Activated CD8-positive, alpha-beta memory T cell treated with anti-CD3 and anti-CD28 coated beads, Interleukin-2, amount 10 ng/mL, durations not matched to agents 7 days and 5 days (primary cell): ENCODE data around the gene WWC2. TPM values are rescaled to one million over a fixed set of nuclear protein-coding genes. Genes with fewer than 3 reads are reported as not detected.

Source experiments
- ATAC-seq: fragments of 150-1000 bp; cut with Tn5 transposase; one replicate; pipeline ENCODE4 v1.10.0; 2021; ENCODE audit warnings: moderate library complexity
- CTCF ChIA-PET: fragments of 350-600 bp; sonication (Branson Sonifier 250); formaldehyde crosslinking; loops from one replicate; lab custom pipeline; 2021; ENCODE audit warnings: antibody characterized with exemption; lab: Charles Lee
- DNase-seq: peaks from one replicate; pipeline ENCODE4 v3.0.0-alpha.2; 2020
- H3K27ac Mint-ChIP-seq: one replicate; pipeline ENCODE4 v1.8.0; 2021; ENCODE audit warnings: mild to moderate bottlenecking, mixed read lengths
- H3K27me3 Mint-ChIP-seq: one replicate; pipeline ENCODE4 v1.8.0; 2021; ENCODE audit warnings: mixed read lengths
- H3K36me3 Mint-ChIP-seq: one replicate; pipeline ENCODE4 v1.8.0; 2021; ENCODE audit warnings: mild to moderate bottlenecking, mixed read lengths
- H3K4me1 Mint-ChIP-seq: one replicate; pipeline ENCODE4 v1.8.0; 2021; ENCODE audit warnings: mixed read lengths
- H3K4me3 Mint-ChIP-seq: one replicate; pipeline ENCODE4 v1.8.0; 2021; ENCODE audit warnings: mild to moderate bottlenecking, moderate library complexity, mixed read lengths
- H3K9me3 Mint-ChIP-seq: one replicate; pipeline ENCODE4 v1.8.0; 2022; ENCODE audit warnings: low read depth, mixed read lengths
- total RNA-seq, 2 experiments: library from RNA; stranded (reverse); gene quantifications; one replicate each; pipeline ENCODE4 v1.2.3, GENCODE V29; 2021

WWC2 gene
- total RNA-seq, 2 experiments from 2014 or later = 0.05 to 0.20 TPM

- Mint-ChIP-seq H3K36me3 (no peaks in the 10 kb centered on the region), H3K4me3 (no peak overlapping the region), H3K27ac (no peak overlapping the region), H3K27me3 (peaks cover 11% of the 10 kb centered on the region), H3K9me3 (no peaks in the 10 kb centered on the region), H3K4me1 (peaks cover 6% of the 10 kb centered on the region)
- DNase-seq (no peak), ATAC-seq (no peak)
- CTCF ChIA-PET = no interaction called here
Observed at GRCh38 chr4:183333983-183334382, 234.9 kb downstream of the WWC2 start.

- peak; percentile 33 for ATAC-seq
- CTCF ChIA-PET = interaction anchor here (1.3 kb wide), 1 partner anchor 72 kb away, joined by 3 read pairs; no protein-coding TSS in a partner anchor
- peak; percentile 36 for DNase-seq
- Mint-ChIP-seq H3K27me3 (peaks cover 20% of the 10 kb centered on the region), H3K4me1 (peaks cover 6% of the 10 kb centered on the region), H3K36me3 (no peaks in the 10 kb centered on the region), H3K27ac (no peak overlapping the region), H3K9me3 (no peaks in the 10 kb centered on the region), H3K4me3 (no peak overlapping the region)
Observed at GRCh38 chr4:183335369-183335940, 236.4 kb downstream of the WWC2 start.

DNA sequence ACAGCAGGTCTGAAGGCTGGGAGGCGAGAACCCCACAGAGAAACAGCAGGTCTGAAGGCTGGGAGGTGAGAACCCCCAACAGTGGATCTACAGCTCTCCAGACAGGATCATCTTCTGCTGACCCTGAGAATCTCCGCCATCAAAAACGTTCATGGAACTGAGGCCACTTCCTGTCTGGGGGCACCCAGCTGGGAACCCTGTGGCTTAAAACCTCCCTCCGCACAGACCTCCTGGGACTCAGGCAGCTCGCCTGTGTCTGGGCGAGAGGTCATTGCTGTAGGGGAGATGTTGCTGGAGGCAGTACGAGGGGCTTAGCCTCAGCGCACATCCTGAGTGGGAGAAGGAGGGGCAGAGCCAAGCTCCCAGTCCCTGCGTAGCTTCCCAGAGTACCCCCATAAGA, 238.3 kb downstream of the WWC2 start:
- H3K36me3 Mint-ChIP-seq = no peaks in the 10 kb centered on the region
- no peaks in the 10 kb centered on the region for H3K9me3 Mint-ChIP-seq
- DNase-seq = peak; percentile 12
- H3K27me3 Mint-ChIP-seq = peaks cover 25% of the 10 kb centered on the region
- ATAC-seq = no peak
- H3K27ac Mint-ChIP-seq = no peak overlapping the region
- CTCF ChIA-PET = no interaction called here
- no peak overlapping the region for H3K4me3 Mint-ChIP-seq
- peaks cover 6% of the 10 kb centered on the region for H3K4me1 Mint-ChIP-seq

- peaks cover 24% of the 10 kb centered on the region for H3K27me3 Mint-ChIP-seq
- H3K9me3 Mint-ChIP-seq = no peaks in the 10 kb centered on the region
- H3K27ac Mint-ChIP-seq = no peak overlapping the region
- CTCF ChIA-PET = no interaction called here
- ATAC-seq (no peak), DNase-seq (no peak)
- H3K4me1 Mint-ChIP-seq = peaks cover 6% of the 10 kb centered on the region
- H3K4me3 Mint-ChIP-seq = no peak overlapping the region
- no peaks in the 10 kb centered on the region for H3K36me3 Mint-ChIP-seq
Observed at GRCh38 chr4:183337833-183338232, 238.8 kb downstream of the WWC2 start.

- Mint-ChIP-seq H3K9me3 (no peaks in the 10 kb centered on the region), H3K36me3 (no peaks in the 10 kb centered on the region), H3K4me1 (no peaks in the 10 kb centered on the region), H3K27ac (no peak overlapping the region), H3K27me3 (peaks cover 19% of the 10 kb centered on the region), H3K4me3 (no peak overlapping the region)
- CTCF ChIA-PET = no interaction called here
- ATAC-seq (peak; percentile 36), DNase-seq (no peak)
Observed at GRCh38 chr4:183342541-183343533, 243.8 kb downstream of the WWC2 start.

DNA sequence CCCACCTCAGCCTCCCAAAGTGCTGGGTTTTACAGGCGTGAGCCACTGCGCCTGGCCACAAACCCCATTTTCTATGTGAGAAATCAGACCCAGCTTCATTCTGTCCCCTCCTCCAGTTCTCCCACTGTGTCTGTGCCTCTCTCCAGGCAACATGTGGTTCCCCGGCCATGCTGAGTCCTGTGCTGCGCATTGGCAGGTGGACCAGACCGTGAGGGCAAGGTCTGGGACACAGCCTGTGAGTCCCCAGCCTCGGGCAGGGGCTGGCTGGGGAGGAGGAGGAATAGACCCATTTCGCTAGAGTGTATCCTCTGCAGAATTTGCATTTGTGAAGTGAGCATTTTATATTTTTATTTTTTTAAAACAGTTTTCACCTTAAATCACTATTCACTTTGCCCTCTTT, 244.7 kb downstream of the WWC2 start:
- Mint-ChIP-seq H3K27me3 (peaks cover 19% of the 10 kb centered on the region), H3K36me3 (no peaks in the 10 kb centered on the region), H3K27ac (no peak overlapping the region), H3K9me3 (no peaks in the 10 kb centered on the region), H3K4me1 (peaks cover 3% of the 10 kb centered on the region), H3K4me3 (no peak overlapping the region)
- no peak for ATAC-seq
- CTCF ChIA-PET = interaction anchor here (0.6 kb wide), 1 partner anchor 9 kb away, joined by 3 read pairs; no protein-coding TSS in a partner anchor
- DNase-seq = no peak

DNA sequence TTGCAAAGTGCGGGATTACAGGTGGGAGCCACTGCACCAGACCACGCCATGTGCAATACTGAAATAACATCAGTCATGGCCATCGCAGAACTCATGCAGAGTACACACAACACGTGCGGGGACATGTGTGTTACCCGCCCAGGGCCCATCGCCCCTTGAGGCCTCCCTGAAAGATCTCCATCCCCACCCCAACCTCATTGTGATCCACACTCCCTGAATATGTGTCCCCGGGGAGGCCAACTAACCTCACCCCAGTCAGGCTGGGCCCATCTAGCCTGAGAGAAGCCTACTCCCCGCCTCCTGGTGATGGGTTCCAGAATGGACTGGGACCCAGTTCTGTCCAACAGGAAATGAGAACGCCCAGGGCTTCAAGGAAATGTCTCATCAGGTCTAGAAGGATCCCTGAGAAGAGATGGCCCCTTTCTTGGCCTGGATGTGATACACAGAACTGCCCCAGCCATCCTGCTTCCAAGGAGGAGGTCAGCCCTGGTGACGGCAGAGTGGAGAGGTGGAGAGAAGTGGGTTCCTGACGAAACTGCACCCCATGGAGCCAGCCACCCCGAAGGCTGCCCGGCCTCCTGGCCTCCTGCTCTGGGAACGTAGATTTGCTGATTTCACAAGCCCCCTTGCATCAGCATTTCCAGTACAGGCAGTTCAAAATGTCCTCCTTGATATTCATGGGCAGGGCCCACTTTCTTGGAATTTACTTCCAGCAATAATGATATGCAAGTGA, 245.6 kb downstream of the WWC2 start:
- H3K27ac Mint-ChIP-seq = no peak overlapping the region
- CTCF ChIA-PET = no interaction called here
- peaks cover 13% of the 10 kb centered on the region for H3K4me1 Mint-ChIP-seq
- no peaks in the 10 kb centered on the region for H3K9me3 Mint-ChIP-seq
- H3K27me3 Mint-ChIP-seq = peaks cover 13% of the 10 kb centered on the region
- H3K36me3 Mint-ChIP-seq = no peaks in the 10 kb centered on the region
- no peak for ATAC-seq
- no peak overlapping the region for H3K4me3 Mint-ChIP-seq
- DNase-seq = no peak

DNA sequence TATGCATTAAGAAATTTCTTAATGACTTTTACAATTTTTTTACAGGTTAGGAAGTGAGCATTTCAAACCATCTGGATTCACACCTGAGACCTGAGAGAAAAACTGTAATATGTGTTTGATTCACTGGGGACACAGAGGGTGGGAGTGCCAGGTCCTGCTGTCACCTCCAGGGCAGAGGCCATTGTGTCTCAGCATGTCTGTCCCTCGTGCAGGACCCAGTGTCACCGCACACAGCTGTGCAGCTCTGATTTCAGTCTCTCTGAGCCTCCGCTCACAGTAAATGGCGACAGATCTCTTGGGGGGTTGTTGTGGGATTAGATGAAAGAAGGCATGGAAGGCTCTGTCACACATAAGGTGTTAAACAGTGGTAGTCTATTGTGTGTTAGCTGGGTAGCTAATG, 246.2 kb downstream of the WWC2 start:
- CTCF ChIA-PET = no interaction called here
- Mint-ChIP-seq H3K27ac (no peak overlapping the region), H3K27me3 (peaks cover 12% of the 10 kb centered on the region), H3K36me3 (no peaks in the 10 kb centered on the region), H3K4me3 (no peak overlapping the region), H3K4me1 (peaks cover 13% of the 10 kb centered on the region), H3K9me3 (no peaks in the 10 kb centered on the region)
- ATAC-seq (no peak), DNase-seq (no peak)

- Mint-ChIP-seq H3K4me3 (no peak overlapping the region), H3K9me3 (no peaks in the 10 kb centered on the region), H3K27ac (no peak overlapping the region), H3K27me3 (peaks cover 14% of the 10 kb centered on the region), H3K36me3 (no peaks in the 10 kb centered on the region), H3K4me1 (peaks cover 16% of the 10 kb centered on the region)
- ATAC-seq = no peak
- CTCF ChIA-PET = no interaction called here
- DNase-seq = no peak
Observed at GRCh38 chr4:183347146-183347545, 248.1 kb downstream of the WWC2 start.

DNA sequence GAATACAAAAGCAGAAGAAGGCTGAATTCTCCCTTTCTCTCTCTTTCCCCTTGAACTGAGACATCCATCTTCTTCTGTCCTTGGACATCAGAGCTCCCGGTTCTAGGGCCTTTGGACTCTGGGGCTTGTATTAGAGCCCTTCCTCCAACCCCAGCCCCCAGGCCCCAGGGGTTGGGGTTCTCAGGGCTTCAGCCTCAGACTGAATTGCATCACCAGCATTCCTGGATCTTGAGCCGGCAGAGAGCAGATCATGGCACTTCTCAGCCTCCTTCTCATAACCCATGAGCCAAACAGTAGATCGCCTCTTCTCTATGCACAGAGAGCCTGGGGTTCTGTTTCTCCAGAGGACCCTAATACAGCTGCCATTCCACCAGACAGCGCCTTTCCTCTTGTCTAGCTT, 248.5 kb downstream of the WWC2 start:
- Mint-ChIP-seq H3K36me3 (no peaks in the 10 kb centered on the region), H3K4me3 (no peak overlapping the region), H3K4me1 (peaks cover 16% of the 10 kb centered on the region), H3K27ac (no peak overlapping the region), H3K27me3 (peaks cover 16% of the 10 kb centered on the region), H3K9me3 (no peaks in the 10 kb centered on the region)
- ATAC-seq (no peak), DNase-seq (no peak)
- CTCF ChIA-PET = no interaction called here

GRCh38 chr4:183348136-183348535, 249.1 kb downstream of the WWC2 start:
- Mint-ChIP-seq H3K27ac (no peak overlapping the region), H3K9me3 (no peaks in the 10 kb centered on the region), H3K4me3 (no peak overlapping the region), H3K36me3 (no peaks in the 10 kb centered on the region), H3K27me3 (peaks cover 16% of the 10 kb centered on the region), H3K4me1 (peaks cover 16% of the 10 kb centered on the region)
- CTCF ChIA-PET = no interaction called here
- DNase-seq = no peak
- ATAC-seq = no peak

- Mint-ChIP-seq H3K27ac (no peak overlapping the region), H3K36me3 (no peaks in the 10 kb centered on the region), H3K9me3 (no peaks in the 10 kb centered on the region), H3K27me3 (peaks cover 13% of the 10 kb centered on the region), H3K4me1 (peaks cover 16% of the 10 kb centered on the region), H3K4me3 (no peak overlapping the region)
- ATAC-seq (peak; percentile 92), DNase-seq (peak; percentile 73)
- CTCF ChIA-PET = no interaction called here
Observed at GRCh38 chr4:183348706-183349659, 249.9 kb downstream of the WWC2 start.
